ENCODE data around the gene TMEM132D.

Gene TMEM132D

DNA sequence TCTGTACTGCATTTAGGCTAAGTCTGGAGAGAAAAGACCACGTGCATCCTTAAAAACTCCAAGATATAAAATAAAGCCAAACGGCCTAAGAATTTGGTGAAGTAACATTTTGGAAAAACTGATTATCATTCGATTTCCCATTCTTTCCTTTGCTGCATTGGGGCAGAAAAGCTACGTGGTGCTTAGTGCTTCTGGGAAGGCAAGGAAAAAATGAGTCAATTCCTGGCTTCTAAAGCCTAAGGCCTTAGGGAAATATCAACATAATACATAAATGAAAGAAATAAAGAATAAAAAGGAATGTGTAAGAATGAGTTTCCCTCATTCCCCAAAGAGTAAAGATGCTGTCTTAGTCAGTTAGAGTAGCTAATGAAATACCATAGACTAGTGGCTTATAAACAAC lies 530.1 kb downstream of the TMEM132D start:
- DNase-seq (ENCODE audit: low spot score): no peak
- no peak for FAIRE-seq

DNA sequence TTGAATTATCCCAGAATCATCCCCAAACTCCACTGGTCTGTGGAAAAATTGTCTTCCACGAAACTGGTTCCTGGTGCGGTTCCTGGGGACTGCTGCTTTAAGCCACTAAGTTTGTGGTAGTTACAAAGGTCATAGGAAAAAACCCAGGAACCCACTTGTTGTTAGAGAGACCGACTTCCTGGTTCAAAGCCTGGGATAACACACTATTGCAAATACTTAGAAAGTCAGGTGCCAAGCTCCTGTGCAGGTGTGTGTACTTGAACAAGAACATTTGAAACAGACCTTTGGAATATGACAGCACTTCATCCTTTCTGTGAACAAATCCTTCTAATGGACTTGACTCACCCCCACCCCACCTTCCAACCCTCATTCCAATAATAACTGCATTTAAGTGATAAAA lies 530.9 kb downstream of the TMEM132D start:
- DNase-seq (ENCODE audit: low spot score) (no peak), FAIRE-seq (no peak)

DNA sequence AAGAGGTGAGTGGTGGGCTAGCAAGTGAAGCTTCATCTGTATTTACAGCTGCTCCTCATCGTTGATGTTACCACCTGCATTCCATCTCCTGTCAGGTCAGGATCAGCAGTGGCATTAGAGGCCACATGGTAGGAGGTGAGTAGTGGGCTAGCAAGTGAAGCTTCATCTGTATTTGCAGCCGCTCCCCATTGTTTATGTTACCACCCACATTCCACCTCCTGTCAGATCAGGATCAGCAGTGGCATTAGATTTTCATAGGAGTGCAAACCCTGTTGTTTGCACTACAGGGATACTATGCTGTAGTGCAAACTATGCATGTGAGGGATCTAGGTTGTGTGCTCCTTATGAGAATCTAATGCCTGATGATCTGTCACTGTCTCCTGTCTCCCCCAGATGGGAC lies 531.5 kb downstream of the TMEM132D start:
- DNase-seq (ENCODE audit: low spot score): no peak
- no peak for FAIRE-seq

DNA sequence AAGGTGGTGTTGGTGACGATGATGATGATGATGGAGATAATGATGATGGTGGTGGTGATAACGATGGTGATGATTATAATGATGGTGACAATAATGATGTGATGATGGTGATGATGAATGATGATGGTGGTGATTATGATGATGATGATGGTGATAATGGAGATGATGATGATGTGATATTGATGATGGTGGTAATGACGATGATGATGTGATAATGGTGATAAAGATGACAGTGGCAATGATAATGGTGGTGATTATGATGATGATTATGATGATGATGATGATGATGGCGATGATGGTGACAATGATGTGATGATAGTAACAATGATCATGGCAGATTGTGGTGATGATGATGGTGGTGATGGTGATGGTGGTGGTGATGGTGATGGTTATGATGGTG lies 532.6 kb downstream of the TMEM132D start:
- FAIRE-seq (no peak), DNase-seq (ENCODE audit: low spot score) (no peak)

DNA sequence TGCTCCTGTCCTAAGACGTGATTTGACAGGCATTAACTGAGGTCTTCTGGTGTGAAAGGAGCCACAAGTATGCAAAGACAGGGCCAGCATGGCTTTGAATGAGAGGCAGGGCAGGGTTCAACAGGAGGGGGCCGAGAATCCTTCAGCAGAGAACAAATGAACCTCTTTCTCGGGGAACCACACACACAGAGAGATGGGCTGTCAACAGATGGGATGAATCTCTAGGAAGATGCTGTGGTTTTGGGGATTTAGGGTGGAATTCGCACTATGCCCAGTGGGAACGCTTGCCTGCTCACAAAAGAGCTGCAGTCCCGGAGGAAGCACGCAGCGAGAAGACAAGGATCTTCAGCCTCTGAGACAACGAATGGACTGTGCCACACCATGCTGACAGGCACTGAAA lies 537.2 kb downstream of the TMEM132D start:
- FAIRE-seq (no peak), DNase-seq (ENCODE audit: low spot score) (no peak)

DNA sequence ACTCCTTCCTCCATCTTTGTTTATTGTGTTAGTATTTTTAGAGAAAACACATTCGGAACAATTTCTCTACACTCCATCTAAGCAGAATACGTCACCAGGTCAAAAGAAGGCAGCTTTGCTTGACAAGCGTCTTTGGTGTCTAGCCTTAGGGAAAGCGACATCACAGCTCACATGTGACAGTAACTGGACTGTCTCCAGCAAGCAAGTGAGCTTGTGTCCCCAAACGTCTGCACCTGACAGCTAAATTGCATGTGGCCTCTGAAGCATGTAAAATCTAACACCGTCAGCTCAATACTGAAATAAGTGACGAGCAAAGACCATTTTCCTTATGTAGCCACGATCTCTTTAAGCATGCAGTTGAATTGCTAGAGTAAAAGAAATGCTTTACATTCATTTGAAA lies 540.8 kb downstream of the TMEM132D start:
- no peak for DNase-seq (ENCODE audit: low spot score)
- FAIRE-seq: no peak

DNA sequence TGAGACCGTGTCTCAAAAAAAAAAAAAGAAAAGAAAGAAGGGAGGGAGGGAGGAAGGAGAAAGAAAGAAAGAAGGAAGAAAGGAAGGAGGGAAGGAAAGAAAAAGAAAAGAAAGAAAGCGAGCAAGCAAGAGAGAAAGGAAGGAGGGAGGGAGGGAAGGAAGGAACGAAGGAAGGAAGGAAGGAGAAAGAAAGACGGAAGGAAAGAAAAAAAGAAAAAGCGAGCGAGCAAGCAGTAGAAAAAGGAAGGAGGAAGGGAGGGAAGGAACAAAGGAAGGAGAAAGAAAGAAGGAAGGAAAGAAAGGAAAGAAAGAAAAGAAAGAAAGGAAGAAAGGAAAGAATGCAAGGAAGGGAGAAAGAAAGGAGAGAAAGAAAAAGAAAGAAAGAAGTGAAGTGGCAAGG lies 546.6 kb downstream of the TMEM132D start:
- DNase-seq (ENCODE audit: low spot score) (no peak), FAIRE-seq (no peak)

DNA sequence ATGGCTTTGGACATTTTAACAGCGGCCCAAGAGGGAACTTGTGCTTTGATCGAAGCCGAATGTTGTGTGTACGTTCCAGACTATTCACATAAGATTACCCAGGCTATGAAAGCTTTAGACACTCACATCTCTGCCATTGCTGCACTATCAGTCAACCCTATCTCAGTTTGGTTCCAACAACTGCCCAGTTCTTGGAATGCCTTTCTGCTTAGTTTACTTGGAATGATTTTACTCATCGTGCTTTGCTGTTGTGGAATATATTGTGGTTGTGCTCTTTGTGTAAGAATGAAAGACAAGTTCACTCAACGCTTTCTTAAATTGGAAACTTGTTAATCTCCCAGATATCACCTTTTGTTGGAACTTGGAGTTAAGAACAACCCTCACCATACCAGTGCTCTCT lies 552.3 kb downstream of the TMEM132D start:
- DNase-seq (ENCODE audit: low spot score) (no peak), FAIRE-seq (no peak)

DNA sequence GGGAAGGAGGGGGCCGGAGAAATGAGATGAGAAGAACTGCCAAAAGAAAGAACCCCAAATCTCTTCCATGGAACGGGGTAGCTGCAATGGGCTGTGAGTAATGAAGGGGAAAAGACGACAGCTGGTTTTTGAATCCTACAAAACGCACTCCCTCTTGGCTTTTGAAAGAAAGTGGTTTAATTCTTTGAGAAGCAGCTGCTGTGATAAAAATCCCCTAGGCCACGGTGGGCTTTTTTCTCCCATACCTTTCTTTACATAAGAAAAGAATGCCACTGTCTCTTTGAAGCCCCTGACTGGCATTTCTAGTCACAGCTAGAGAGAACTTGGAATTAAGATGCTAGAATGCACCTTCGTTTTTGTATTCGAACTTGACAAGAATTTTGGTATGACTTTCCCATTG lies 564.5 kb downstream of the TMEM132D start:
- DNase-seq (ENCODE audit: low spot score) (no peak), FAIRE-seq (no peak)

DNA sequence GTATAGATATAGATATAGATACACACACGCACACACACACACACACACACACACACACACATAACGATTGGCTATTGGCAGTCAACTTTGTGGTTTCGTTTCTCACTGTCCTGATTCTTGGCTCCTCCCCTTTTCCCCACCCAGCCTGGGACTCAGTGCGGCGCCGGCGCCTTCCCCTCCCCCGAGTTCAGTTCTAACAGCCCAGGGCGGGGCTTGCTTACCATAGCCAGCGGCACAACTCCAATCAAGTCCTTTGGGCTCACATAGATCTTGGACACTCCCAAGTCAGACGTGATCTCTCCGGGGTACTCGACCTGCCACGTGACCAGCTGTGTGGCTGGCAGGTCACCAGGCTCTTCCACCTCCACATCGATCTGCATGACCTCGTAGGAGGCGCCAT lies 566.4 kb downstream of the TMEM132D start:
- no peak for DNase-seq (ENCODE audit: low spot score)
- FAIRE-seq: no peak

DNA sequence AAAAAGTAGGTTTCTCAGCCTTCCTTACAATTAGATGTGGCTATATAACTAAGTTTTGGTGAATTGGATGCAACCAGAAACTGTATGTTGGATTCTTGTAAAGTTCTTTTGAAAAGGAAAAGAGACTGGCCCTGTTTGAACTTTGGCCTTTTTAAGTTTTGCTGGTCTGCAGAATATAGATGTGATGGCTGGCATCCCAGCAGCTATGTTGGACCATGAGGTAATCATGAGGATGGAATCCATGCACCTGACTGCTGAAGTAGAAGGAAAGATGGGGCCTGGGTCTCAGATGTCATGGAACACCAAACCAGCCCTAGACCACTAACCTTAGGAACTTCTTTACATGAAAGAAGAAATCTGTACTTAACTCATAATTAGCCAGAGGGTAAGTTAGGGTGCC lies 568.1 kb downstream of the TMEM132D start:
- FAIRE-seq (no peak), DNase-seq (ENCODE audit: low spot score) (no peak)

DNA sequence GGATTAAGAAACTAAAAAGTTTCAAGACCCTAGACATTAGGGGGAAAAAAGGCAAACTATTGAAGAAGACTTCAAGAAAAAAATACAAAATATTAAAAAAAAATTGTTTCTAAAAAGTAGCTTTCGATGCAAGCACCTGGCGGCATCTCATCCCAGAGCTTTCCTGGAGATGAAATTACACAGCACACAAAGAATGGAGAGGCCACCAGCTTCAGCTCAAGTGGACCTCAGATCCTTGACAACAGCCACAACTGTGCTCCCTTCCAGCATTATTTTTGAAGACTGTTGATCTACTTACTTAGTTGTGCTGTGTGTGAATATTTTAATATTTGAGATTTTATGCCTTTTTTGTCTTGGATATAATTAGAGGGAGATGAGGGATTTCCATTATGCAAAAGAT lies 571.5 kb downstream of the TMEM132D start:
- FAIRE-seq (no peak), DNase-seq (ENCODE audit: low spot score) (no peak)

DNA sequence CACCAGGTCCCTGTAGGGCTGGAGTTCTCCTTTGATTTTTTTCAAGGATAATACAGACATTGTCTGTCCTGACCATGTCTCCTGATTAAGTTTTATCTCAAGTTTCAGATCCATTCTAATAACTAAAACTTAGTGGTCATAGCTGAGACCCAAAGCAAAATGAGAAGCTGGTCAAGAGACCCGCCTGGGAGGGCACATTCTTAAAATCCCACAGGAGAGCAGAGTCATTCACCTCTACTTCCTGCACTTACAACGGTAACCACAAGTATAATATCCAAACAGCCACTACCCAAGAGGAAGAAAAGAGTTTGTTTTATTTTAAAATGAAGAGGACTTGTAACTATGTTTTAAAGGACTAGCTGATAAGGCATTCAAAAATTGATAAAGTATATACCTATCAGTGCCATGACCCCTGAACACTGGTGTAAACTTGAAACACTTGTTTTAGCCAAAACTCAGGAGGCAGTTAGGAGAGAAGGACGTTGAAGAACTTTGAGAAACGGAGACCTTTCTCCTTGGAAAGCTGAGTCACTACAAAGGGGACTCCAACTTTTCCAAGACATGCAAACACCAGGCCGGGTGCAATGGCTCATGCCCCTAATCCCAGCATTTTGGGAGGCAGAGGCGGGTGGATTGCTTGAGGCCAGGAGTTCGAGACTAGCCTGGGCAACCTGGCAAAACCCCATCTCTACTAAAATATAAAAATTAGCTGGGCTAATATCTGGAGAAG lies 572.3 kb downstream of the TMEM132D start:
- peak; percentile 12 for DNase-seq (ENCODE audit: low spot score)
- FAIRE-seq: no peak

DNA sequence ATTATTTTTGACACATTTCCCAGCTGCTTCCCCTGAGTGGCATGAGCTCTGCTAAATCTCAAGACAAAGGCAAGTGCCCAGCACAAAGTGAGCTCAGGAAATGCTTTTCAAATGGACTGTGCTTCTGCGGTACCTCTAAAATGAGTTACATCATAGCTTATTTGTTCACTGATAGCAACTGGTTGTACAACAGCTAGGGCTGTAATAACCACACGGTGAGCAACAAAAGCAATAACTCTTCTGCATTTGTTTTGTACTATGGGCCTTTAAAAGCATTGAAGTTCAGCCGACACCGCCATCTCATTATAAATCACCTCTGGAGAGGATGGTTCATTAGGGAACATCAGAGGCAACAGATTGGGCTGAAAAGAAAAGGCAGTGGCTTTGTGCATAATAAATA lies 575.6 kb downstream of the TMEM132D start:
- DNase-seq (ENCODE audit: low spot score): no peak
- no peak for FAIRE-seq

DNA sequence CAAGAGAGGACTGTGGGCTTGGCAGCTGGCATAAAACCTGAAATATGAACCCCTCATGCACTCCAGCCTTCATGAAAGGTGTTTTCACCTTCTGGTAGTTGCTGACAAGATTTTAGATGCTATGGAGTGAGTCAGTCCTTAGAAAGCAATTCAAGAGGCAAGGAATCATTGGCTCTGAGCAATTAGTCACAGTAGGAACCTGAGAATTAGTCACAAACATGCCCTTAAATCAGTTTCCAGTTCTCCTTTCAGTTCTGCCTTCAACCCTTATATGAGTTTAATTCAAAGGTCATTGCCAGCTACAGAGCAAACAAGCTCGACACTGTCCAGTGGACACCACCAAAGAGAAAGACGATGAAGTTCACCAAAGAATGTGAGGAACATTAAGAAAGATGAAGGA lies 578.3 kb downstream of the TMEM132D start:
- DNase-seq (ENCODE audit: low spot score) (peak; percentile 32), FAIRE-seq (no peak)

DNA sequence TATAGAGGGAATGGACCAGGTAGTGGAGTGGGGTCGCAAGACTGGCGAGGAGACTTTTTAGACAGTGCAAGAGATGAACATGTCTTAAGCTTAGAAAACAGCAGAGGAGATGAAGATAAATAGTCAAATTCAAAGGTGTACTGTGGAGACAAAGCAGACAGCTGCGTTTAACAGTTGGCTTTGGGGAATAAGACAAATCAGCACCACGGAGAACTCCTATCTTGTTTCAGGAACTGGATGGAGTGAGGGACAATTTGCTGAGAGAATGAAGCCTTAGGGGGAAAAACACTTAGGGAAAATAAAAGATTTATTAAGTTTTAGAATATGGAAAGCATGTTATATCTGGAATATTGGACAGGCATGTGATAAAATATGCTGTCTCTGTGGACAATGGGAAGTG lies 591.8 kb downstream of the TMEM132D start:
- DNase-seq (ENCODE audit: low spot score) (no peak), FAIRE-seq (no peak)

DNA sequence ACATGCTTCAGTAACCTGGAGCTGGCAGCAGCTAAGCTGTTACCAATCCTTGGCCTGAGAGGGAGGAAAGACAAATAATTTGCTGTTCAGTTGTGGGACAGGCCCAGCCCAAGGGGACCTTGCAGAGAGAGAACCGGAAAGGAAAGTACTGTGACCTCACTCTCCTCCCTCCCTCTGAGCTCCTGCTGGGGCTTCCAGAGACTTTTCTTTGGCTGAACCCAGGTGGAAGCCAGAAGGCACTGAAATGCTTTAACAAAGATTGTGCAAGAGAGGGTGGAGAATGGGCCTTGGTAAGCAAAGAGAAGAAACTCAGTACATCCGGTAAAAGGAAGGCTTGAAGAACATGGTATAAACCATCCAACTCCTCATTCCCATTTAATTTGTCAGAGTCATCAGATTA lies 593.5 kb downstream of the TMEM132D start:
- DNase-seq (ENCODE audit: low spot score): no peak
- no peak for FAIRE-seq

DNA sequence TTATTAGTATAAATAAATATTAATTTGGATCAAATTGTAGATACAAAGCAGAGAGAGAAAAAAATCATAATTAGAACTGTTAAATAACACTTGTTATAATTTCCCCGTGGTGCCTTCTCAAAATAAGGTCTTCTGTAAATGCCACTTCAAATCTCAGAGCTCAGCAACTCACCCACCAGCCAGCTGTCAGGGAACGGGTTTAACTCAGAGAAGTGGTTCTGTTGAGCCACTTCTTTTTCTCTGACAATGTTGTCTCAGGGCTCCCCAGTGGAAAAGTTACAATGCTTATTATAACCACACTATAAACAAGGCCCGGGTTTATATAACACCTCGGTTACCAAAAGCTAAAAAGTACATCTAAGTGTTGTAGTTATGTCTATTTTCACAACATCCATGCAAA lies 598.0 kb downstream of the TMEM132D start:
- DNase-seq (ENCODE audit: low spot score) (no peak), FAIRE-seq (no peak)

DNA sequence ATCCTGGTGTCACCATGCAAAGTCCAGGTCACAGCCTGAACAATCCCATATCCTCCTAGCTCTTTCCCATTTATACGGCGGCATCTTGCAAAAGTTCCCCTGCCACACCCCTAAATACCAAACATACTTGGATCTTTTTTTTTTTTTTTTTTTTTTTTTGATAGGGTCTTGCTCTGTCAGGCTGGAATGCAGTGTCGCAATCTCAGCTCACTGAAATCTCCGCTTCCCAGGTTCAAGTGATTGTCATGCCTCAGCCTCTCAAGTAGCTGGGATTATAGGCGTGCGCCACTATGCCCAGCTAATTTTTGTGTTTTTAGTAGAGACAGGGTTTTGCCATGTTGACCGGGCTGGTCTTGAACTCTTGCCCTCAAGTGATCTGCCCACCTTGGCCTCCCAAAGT lies 599.3 kb downstream of the TMEM132D start:
- DNase-seq (ENCODE audit: low spot score) (no peak), FAIRE-seq (no peak)

DNA sequence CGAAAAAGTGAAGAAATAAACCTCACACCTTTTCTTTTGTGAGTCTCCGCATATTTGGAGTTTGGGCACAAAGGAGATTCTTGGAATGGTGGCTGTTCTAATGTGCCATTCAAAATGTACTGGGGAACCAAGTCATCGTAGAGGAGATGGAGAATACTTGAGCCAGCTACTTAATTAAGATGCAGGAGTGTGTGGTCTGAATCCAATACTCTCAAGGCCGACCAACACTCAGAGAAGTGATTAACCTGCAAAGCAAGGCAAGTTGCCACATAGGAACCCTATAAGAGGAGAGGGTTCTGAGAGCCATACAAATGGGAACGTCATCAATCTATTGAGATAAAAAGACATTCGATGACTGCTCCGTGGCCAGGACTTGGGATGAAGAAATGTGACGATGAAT lies 603.8 kb downstream of the TMEM132D start:
- no peak for FAIRE-seq
- no peak for DNase-seq (ENCODE audit: low spot score)

DNA sequence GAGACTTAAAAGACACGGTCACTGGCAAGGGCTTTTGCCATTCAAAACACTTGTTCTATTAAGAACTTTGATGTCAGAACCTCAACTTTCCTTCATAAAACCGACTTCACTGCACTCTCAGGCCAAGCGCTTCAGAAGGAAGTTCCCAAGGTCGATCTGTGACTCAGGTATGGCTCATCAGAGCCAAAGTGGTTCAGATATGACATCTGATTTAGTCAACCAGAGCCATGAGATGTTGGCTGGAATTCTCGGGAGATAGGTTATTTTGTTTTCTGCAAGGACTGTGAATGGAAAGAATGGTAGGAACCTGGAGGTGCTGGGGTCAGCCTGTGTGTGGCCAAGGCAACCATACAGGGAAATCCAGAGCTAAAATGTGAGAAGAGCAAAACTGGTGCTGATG lies 604.9 kb downstream of the TMEM132D start:
- no peak for FAIRE-seq
- peak; percentile 58 for DNase-seq (ENCODE audit: low spot score)

DNA sequence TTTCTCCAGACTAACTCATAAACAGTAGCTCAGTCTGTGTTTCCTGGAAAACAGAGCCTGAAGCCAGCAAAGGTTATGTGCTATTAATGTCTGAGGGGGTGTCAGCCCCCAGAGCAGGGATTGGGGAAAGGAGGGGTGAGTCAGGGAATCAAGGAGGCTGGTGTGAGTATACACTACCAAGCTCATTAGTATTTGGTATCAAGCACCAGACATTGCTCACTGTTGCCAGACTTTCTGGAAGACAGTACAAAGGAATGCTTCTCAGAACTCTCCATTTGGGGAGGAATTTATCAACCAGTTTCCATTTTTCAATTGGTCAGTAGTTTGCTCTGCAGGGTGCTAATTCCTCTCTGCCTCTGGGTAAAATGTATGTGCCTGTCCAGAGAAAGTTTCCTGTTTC lies 607.2 kb downstream of the TMEM132D start:
- FAIRE-seq: no peak
- no peak for DNase-seq (ENCODE audit: low spot score)

DNA sequence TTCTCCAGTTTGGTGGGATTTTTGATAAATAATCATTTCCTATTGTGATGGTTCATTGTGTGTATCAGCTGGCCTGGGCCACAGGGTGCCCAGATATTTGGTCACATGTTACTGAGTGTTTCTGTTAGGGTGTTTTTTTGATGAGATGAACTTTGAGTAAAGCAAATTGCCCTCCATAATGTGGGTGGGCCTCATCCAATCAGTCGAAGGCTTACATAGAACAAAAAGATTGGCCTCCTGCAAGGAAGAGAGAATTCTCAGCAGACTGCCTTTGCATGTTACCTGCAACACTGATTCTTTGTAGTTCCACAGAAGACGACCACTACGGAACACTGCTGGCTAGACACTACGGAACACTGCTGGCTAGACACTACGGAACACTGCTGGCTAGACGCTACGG lies 609.0 kb downstream of the TMEM132D start:
- DNase-seq (ENCODE audit: low spot score): no peak
- no peak for FAIRE-seq

DNA sequence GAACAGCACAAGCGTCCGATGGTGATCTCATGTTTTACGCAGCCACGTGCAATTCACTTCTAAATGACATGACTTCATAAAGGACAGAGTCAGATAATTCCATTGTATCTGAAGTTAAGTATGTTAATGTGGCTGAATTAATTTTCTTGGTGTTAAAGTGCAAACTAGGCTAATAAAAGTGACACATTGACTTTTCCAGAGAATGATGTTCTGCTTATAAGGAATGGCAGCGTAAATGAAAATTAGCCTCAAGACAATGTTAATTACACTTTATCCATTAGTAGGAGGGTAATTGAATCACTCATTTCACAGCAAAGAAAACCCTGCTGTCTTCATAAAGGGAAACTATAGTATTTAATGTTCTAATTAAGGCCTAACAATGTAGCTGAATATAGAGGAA lies 624.1 kb downstream of the TMEM132D start:
- DNase-seq (ENCODE audit: low spot score): no peak
- FAIRE-seq: no peak

Measured in RCC 7860 (cell line).